Ectodermal cell (in vitro differentiated cells): Measurements from ENCODE around the gene TGFB1I1.

ENCODE experiments used
- H3K27ac ChIP-seq: 2 replicates; pipeline ENCODE4 v1.7.0; 2013; ENCODE audit warnings: mild to moderate bottlenecking, low read depth, low read length; ENCODE audit not compliant: insufficient read depth, poor library complexity, severe bottlenecking
- H3K27me3 ChIP-seq: 2 replicates; pipeline ENCODE4 v1.7.0; 2013; ENCODE audit warnings: mild to moderate bottlenecking, low read length; ENCODE audit not compliant: insufficient read depth, control insufficient read depth, poor library complexity, severe bottlenecking
- H3K36me3 ChIP-seq: one replicate; pipeline ENCODE4 v1.7.0; 2013; ENCODE audit warnings: low read length; ENCODE audit not compliant: control insufficient read depth, insufficient read depth
- H3K4me1 ChIP-seq: one replicate; pipeline ENCODE4 v1.7.0; 2013; ENCODE audit warnings: low read length; ENCODE audit not compliant: control insufficient read depth, insufficient read depth
- H3K4me3 ChIP-seq: 2 replicates; pipeline ENCODE4 v1.7.0; 2013; ENCODE audit warnings: low read depth, low read length, control low read depth; ENCODE audit not compliant: insufficient read depth
- H3K9me3 ChIP-seq: 2 replicates; pipeline ENCODE4 v1.7.0; 2013; ENCODE audit warnings: mild to moderate bottlenecking, low read length, moderate library complexity; ENCODE audit not compliant: control insufficient read depth
- WGBS, 2 experiments: methylation state at CpG; one replicate each; pipeline ENCODE4 v1.1.7; 2013; ENCODE audit warnings: missing lambda C conversion rate in 2 of 2; 5-methylcytosine and 5-hydroxymethylcytosine counted together

TGFB1I1 gene

DNA sequence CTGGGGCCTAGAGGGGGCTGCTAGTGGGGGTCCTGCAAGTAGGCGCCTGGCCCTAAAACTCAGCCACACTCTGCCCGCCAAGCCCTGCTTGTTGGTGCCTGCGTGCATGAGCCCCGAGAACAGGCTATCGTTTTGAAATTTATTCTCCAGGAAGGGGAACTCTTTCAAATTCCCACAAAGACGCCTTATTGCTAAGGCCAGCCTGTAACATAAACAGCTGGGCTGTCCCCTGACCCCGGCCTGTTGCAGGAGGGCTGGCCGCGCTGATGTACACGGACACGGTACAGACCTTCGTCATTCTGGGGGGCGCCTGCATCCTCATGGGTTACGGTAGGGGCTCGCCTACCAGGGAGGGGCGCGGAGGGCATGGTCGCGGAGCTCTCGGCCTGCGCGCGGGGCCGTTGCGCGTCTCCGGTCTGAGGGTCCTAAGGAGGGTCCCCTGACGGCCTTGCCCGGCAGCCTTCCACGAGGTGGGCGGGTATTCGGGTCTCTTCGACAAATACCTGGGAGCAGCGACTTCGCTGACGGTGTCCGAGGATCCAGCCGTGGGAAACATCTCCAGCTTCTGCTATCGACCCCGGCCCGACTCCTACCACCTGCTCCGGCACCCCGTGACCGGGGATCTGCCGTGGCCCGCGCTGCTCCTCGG lies 15.2 kb downstream of the TGFB1I1 start:
- H3K27ac ChIP-seq = no peak overlapping the region
- peaks cover 59% of the 10 kb centered on the region for H3K27me3 ChIP-seq
- H3K9me3 ChIP-seq = no peaks in the 10 kb centered on the region
- peaks cover 5% of the 10 kb centered on the region for H3K4me1 ChIP-seq
- H3K36me3 ChIP-seq = no peaks in the 10 kb centered on the region
- peak overlapping the region; percentile 48 for H3K4me3 ChIP-seq
- WGBS, 2 experiments = 10 to 12% methylated on average over 48 of the region's 48 CpGs

- 2% methylated on average over 60 of the region's 60 CpGs for WGBS, 2 experiments
- H3K4me1 ChIP-seq = peaks cover 5% of the 10 kb centered on the region
- no peaks in the 10 kb centered on the region for H3K9me3 ChIP-seq
- H3K27ac ChIP-seq = no peak overlapping the region
- peak overlapping the region; percentile 48 for H3K4me3 ChIP-seq
- H3K27me3 ChIP-seq = peaks cover 58% of the 10 kb centered on the region
- H3K36me3 ChIP-seq = no peaks in the 10 kb centered on the region
Observed at GRCh38 chr16:31487720-31488467, 15.9 kb downstream of the TGFB1I1 start.

- Histone ChIP-seq H3K9me3 (no peaks in the 10 kb centered on the region), H3K4me1 (peaks cover 5% of the 10 kb centered on the region), H3K27ac (no peak overlapping the region), H3K4me3 (peak overlapping the region; percentile 48), H3K36me3 (no peaks in the 10 kb centered on the region), H3K27me3 (peaks cover 55% of the 10 kb centered on the region)
- 58 to 60% methylated on average over 77 of the region's 77 CpGs for WGBS, 2 experiments
Observed at GRCh38 chr16:31488468-31489297, 16.7 kb downstream of the TGFB1I1 start.

- peaks cover 5% of the 10 kb centered on the region for H3K4me1 ChIP-seq
- WGBS, 2 experiments = 91 to 96% methylated on average over 7 of the region's 7 CpGs
- H3K4me3 ChIP-seq = no peak overlapping the region
- no peaks in the 10 kb centered on the region for H3K36me3 ChIP-seq
- H3K27ac ChIP-seq = no peak overlapping the region
- peaks cover 55% of the 10 kb centered on the region for H3K27me3 ChIP-seq
- no peaks in the 10 kb centered on the region for H3K9me3 ChIP-seq
Observed at GRCh38 chr16:31489298-31489564, 17.3 kb downstream of the TGFB1I1 start.

DNA sequence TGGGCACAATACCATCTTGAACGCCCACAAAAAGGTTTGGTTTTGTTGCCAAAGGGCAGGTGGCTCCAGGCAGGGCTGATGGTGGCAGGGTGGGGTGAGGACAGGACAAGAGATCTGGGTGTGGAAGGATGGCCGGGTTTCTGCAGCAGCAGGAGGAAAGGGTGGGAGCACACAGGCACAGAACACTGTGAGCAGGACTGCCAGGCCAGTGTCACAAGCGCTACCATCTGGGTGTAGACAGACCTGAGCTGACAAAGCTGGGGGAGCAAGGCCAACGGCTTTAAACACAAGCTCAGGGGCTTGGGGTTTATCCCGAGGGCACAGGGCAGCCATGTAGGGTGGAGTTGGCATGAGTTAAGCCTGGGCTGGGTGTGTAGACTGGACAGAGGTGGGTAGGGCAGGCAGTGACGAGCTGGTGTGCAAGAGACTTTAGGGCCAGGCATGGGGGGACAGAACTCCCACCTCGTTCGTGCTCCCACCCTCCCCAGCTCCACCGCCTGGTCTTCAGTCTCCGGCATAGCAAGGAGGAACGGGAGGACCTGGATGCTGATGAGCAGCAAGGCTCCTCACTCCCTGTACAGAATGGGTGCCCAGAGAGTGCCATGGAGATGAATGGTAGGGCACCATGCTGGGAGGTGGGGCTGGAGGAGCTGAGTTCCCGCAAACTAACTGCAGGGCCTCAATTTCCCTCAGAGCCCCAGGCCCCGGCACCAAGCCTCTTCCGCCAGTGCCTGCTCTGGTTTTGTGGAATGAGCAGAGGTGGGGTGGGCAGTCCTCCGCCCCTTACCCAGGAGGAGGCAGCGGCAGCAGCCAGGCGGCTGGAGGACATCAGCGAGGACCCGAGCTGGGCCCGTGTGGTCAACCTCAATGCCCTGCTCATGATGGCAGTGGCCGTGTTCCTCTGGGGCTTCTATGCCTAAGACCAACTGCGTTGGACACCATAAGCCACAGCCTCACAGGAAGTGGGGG lies 17.9 kb downstream of the TGFB1I1 start:
- Histone ChIP-seq H3K27me3 (peaks cover 50% of the 10 kb centered on the region), H3K36me3 (no peaks in the 10 kb centered on the region), H3K27ac (no peak overlapping the region), H3K9me3 (no peaks in the 10 kb centered on the region), H3K4me3 (no peak overlapping the region), H3K4me1 (peaks cover 5% of the 10 kb centered on the region)
- 94 to 97% methylated on average over 22 of the region's 22 CpGs for WGBS, 2 experiments

DNA sequence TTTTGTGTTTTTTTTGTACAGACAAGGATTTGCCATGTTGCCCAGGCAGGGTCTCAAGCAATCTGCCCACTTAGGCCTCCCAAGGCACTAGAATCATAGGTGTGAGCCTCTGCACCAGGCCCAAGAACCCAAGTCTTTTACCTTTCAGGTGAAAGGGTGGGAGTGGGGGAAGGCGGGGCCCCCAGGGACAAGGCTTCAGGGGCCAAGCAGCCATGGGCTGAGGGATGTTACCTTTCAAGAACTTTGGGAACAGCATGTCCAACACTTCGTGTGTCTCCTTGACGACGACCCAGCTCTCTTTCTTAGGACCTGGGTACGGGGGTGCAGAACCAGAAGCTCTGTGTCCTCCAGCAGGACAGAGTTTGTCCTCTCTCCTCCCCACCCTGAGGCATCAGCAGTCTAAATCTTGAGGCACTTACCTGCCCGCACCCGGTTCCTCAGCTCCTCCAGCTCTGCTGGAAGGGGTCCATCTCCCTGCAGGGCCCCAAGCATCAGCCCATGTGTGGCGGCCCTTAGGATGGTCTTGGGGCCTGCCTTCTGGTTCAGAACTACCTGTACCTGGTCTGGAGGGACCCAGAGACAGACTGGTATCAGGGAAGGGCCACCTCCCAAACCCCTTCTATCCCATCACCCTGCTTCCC lies 19.9 kb downstream of the TGFB1I1 start:
- Histone ChIP-seq H3K36me3 (peaks cover 6% of the 10 kb centered on the region), H3K9me3 (no peaks in the 10 kb centered on the region), H3K27me3 (peaks cover 30% of the 10 kb centered on the region), H3K27ac (no peak overlapping the region), H3K4me3 (no peak overlapping the region), H3K4me1 (peaks cover 5% of the 10 kb centered on the region)
- WGBS, 2 experiments = 92 to 96% methylated on average over 8 of the region's 8 CpGs

DNA sequence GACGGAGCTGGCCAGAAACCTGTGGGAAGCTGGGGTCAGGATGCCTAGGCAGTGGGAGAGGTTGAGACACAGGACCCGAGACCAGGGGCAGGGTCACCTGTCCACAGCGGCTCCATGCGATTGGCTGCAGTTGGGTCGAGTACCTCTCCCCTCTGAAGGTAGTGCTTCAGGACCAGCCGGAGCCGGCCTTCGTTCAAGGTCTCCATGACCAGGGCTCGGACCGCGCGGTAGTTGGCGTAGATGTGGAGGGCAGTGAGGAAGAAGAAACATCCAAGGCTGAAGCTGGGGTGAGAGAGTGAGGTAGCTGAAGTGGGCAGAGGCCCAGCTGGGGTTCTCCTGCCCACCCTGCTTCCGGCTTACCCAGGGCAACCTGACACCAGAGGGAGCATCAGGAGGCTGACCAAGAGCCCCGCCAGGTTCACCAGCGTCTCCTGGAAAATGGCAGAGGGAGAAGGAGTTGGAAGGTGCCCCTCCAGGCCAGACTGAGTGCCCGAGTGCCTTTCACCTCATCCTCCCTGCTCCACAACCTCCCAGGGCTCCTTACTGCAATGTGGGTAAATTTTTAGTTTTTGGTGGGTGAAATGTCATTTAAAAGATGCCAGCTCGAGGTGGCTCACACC lies 21.7 kb downstream of the TGFB1I1 start:
- 93 to 94% methylated on average over 18 of the region's 18 CpGs for WGBS, 2 experiments
- H3K36me3 ChIP-seq = peaks cover 6% of the 10 kb centered on the region

DNA sequence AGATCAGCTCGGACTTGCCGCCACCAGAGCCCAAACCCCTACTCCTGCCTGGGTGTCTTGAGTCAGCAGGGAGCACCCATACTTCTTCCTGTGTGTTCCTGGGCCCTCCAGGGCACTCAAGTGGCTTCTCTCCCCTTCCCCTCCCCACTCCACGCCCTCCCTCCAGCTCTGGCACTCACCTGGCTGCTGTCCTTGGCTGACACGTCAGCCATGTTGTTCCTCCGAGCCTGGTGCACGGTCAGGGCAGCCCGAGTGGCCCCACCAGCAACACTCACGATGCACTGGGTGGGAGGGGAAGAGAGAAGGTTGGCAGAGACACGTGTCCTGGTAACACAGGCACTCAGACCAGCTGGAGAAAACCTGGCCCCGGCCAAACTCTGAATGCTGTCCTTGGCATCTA lies 24.7 kb downstream of the TGFB1I1 start:
- Histone ChIP-seq H3K9me3 (no peaks in the 10 kb centered on the region), H3K4me1 (no peaks in the 10 kb centered on the region), H3K27ac (no peak overlapping the region), H3K27me3 (no peaks in the 10 kb centered on the region), H3K36me3 (peaks cover 6% of the 10 kb centered on the region), H3K4me3 (no peak overlapping the region)
- WGBS, 2 experiments = 93 to 94% methylated on average over 10 of the region's 10 CpGs

More for the DNA sequence above, 21.7 kb downstream of the TGFB1I1 start:
- Histone ChIP-seq H3K4me3 (no peak overlapping the region), H3K27me3 (peaks cover 12% of the 10 kb centered on the region), H3K4me1 (no peaks in the 10 kb centered on the region), H3K9me3 (no peaks in the 10 kb centered on the region), H3K27ac (no peak overlapping the region)

- H3K27ac ChIP-seq = no peak overlapping the region
- no peaks in the 10 kb centered on the region for H3K27me3 ChIP-seq
- no peaks in the 10 kb centered on the region for H3K9me3 ChIP-seq
- no peak overlapping the region for H3K4me3 ChIP-seq
- WGBS, 2 experiments = 93% methylated on average over 8 of the region's 8 CpGs
- H3K36me3 ChIP-seq = peaks cover 6% of the 10 kb centered on the region
- no peaks in the 10 kb centered on the region for H3K4me1 ChIP-seq
Observed at GRCh38 chr16:31498493-31498892, 26.5 kb downstream of the TGFB1I1 start.
